Gastrocnemius medialis (tissue), 4 donors: ENCODE data around the gene TNF.

Experiments used
- POLR2A ChIP-seq, 2 donors: fragments of 450-650 bp; IDR thresholded peaks; one replicate each; pipeline ENCODE4 v1.6.1; 2017; ENCODE audit warnings: antibody characterized with exemption in 2 of 2, mild to moderate bottlenecking in 2 of 2, moderate library complexity in 2 of 2
- TF ChIP-seq, protein P1 (sequence below), 5 experiments: fragments of 450-650 bp in 3 of 5; fragments of 200-600 bp in 2 of 5; sonication (generic) in 2 of 5; IDR thresholded peaks in 4 of 5; conservative IDR thresholded peaks in 1 of 5; 1 replicate in 4 of 5; 2 replicates in 1 of 5; pipeline ENCODE4 v1.5.1; 2016 to 2019; ENCODE audit warnings: antibody characterized with exemption in 5 of 5, mild to moderate bottlenecking in 3 of 5, moderate library complexity in 3 of 5

GRCh38 chr6:31582230-31582643 is 6.9 kb downstream of the TNF start, which contains the start of gene LTB:
- no peak for TF ChIP-seq POLR2A (IDR thresholded peaks at IDR 0.05)
- TF ChIP-seq, protein P1, sequence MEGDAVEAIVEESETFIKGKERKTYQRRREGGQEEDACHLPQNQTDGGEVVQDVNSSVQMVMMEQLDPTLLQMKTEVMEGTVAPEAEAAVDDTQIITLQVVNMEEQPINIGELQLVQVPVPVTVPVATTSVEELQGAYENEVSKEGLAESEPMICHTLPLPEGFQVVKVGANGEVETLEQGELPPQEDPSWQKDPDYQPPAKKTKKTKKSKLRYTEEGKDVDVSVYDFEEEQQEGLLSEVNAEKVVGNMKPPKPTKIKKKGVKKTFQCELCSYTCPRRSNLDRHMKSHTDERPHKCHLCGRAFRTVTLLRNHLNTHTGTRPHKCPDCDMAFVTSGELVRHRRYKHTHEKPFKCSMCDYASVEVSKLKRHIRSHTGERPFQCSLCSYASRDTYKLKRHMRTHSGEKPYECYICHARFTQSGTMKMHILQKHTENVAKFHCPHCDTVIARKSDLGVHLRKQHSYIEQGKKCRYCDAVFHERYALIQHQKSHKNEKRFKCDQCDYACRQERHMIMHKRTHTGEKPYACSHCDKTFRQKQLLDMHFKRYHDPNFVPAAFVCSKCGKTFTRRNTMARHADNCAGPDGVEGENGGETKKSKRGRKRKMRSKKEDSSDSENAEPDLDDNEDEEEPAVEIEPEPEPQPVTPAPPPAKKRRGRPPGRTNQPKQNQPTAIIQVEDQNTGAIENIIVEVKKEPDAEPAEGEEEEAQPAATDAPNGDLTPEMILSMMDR (IDR thresholded peaks at IDR 0.05 in 4 of 5, conservative IDR thresholded peaks at IDR 0.05 in 1 of 5): no peak
